Lower leg skin (tissue), 4 donors: ENCODE measurements around the gene RNF213. TPM values are rescaled to one million over a fixed set of nuclear protein-coding genes. Genes with fewer than 3 reads are reported as not detected.

Experiments used
- DNase-seq, 2 donors: peaks; one replicate each; pipeline ENCODE4 v3.0.0-alpha.2; 2019; ENCODE audit warnings: low spot score in 2 of 2
- H3K4me3 ChIP-seq: fragments of 200-600 bp; sonication (generic); 2 replicates; pipeline ENCODE4 v1.5.1; 2017; ENCODE audit warnings: mild to moderate bottlenecking, low read depth; ENCODE audit not compliant: poor library complexity, severe bottlenecking
- CTCF ChIP-seq, 3 donors: fragments of 450-650 bp; IDR thresholded peaks; one replicate each; pipeline ENCODE4 v1.5.1; 2016; ENCODE audit warnings: antibody characterized with exemption in 3 of 3, mild to moderate bottlenecking in 3 of 3, moderate library complexity in 2 of 3
- POLR2A ChIP-seq, 2 donors: fragments of 450-650 bp; IDR thresholded peaks; one replicate each; pipeline ENCODE4 v1.6.1; 2016 to 2017; ENCODE audit warnings: antibody characterized with exemption in 2 of 2, mild to moderate bottlenecking in 1 of 2, moderate library complexity in 1 of 2
- WGBS, 2 donors: methylation state at CpG; one replicate each; pipeline ENCODE4 v1.1.5; 2018; 5-methylcytosine and 5-hydroxymethylcytosine counted together
- intact Hi-C: fragments of 100-400 bp; cut with DNase I; formaldehyde crosslinking; loops from one replicate; pipeline ENCODE4 v1.15.0; 2023; ENCODE audit warnings: low total_unique reads
- total RNA-seq, 4 donors: library from RNA; depleted of rRNA; stranded (reverse); fragments of >200 nt; gene quantifications; one replicate each; pipeline ENCODE4 v1.1.0, GENCODE V29; 2016

RNF213 gene
- total RNA-seq, 4 donors from 2014 or later = 48.4 to 103 (median 59.8) TPM

- intact Hi-C loops = loop anchor here (5.0 kb wide), 1 partner anchor 445 kb away; the partner anchor contains the start of gene CBX2
- 91% methylated on average over 18 of the region's 18 CpGs for WGBS, 2 donors
- TF ChIP-seq CTCF (IDR thresholded peaks at IDR 0.05) (no peak), POLR2A (IDR thresholded peaks at IDR 0.05) (no peak)
- no peak overlapping the region for H3K4me3 ChIP-seq
- DNase-seq = no peak
These were observed 38.1 kb upstream of the RNF213 start for GRCh38 chr17:80222376-80223141.

GRCh38 chr17:80223142-80223815 lies 37.4 kb upstream of the RNF213 start:
- no peak overlapping the region for H3K4me3 ChIP-seq
- 88 to 94% methylated on average over 16 to 18 of the region's 18 CpGs for WGBS, 2 donors
- no peak for DNase-seq
- TF ChIP-seq POLR2A (IDR thresholded peaks at IDR 0.05) (no peak), CTCF (IDR thresholded peaks at IDR 0.05) (no peak)
- intact Hi-C loops = loop anchor here (5.0 kb wide), 1 partner anchor 446 kb away; the partner anchor contains the start of gene CBX2

GRCh38 chr17:80223838-80224497 lies 36.7 kb upstream of the RNF213 start:
- WGBS, 2 donors = 78 to 96% methylated on average over 11 of the region's 11 CpGs
- intact Hi-C loops = loop anchor here (5.0 kb wide), 1 partner anchor 447 kb away; the partner anchor contains the start of gene CBX2
- DNase-seq = no peak
- H3K4me3 ChIP-seq = no peak overlapping the region
- TF ChIP-seq CTCF (IDR thresholded peaks at IDR 0.05) = no peak
- no peak for TF ChIP-seq POLR2A (IDR thresholded peaks at IDR 0.05)

GRCh38 chr17:80224683-80225082 lies 36.0 kb upstream of the RNF213 start:
- 92% methylated on average over 6 of the region's 6 CpGs for WGBS, 2 donors
- no peak for DNase-seq
- H3K4me3 ChIP-seq = no peak overlapping the region
- TF ChIP-seq CTCF (IDR thresholded peaks at IDR 0.05) = no peak
- TF ChIP-seq POLR2A (IDR thresholded peaks at IDR 0.05) = no peak
- intact Hi-C loops = loop anchor here (5.0 kb wide), 1 partner anchor 447 kb away; the partner anchor contains the start of gene CBX2

- no peak for DNase-seq
- TF ChIP-seq POLR2A (IDR thresholded peaks at IDR 0.05) (no peak), CTCF (IDR thresholded peaks at IDR 0.05) (no peak)
- whole genome bisulfite sequencing, 2 donors = 89% methylated on average over 6 of the region's 6 CpGs
- intact Hi-C loops = no loop called here
- H3K4me3 ChIP-seq = no peak overlapping the region
These were observed 35.4 kb upstream of the RNF213 start for GRCh38 chr17:80225230-80225629.
